SHP77 (cell line): ENCODE measurements around the gene INMT.
"Not testable (repeated sequence)": the region's sequence is repeated elsewhere in the genome, so short reads cannot be mapped to it uniquely, and the experiment has no call there.

Experiments
- DNase-seq, 2 experiments: peaks; one replicate each; lab custom pipeline; 2025; lab: John Stamatoyannopoulos, UW

The INMT gene

DNA sequence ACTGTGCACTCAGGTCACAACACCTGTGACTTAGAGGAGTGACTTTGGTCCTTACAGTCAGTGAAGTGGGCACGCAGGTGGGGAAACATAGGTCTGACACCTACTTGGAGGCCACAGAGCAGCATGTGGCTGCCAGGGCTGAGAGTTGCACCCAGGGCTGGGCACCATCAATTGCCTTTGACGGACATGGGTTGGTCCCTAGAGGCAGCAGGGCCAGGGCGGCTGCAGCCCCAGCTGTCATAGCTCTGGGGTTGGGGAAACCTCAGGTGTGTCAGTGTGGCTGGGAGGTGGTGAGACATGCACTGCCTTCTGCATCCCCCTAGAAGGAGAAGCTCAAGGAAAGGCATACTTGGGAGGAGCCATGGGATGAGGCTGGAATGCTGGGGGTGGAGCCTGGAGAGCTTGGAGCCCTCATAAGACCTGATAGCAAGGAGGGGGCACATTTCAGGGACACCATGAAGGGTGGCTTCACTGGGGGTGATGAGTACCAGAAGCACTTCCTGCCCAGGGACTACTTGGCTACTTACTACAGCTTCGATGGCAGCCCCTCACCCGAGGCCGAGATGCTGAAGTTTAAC, at the start of gene INMT:
Gene INMT, plus strand, starts transcription at position 440 of the 578 bp plus-strand sequence. Its CDS starts 16 bp downstream, at position 456.
- no peak for DNase-seq

DNA sequence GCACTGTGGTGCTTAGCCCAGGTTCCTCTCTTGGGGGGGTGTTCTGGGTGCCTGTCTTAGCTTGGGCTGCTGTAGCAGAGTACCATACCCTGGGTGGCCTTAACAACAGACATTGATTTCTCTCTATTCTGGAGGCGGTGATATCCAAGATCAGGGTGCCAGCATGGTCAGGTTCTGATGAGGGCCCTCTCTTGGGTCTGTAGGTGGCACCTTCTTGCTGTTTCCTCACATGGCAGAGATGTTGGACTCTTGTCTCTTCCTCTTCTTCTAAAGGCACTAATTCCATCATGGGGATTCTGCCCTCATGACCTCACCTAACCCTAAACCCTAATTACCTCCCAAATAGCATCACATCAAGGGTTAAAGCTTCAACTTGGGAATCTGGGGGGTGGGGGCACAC, 49.7 kb upstream of the INMT start:
- no peak for DNase-seq

DNA sequence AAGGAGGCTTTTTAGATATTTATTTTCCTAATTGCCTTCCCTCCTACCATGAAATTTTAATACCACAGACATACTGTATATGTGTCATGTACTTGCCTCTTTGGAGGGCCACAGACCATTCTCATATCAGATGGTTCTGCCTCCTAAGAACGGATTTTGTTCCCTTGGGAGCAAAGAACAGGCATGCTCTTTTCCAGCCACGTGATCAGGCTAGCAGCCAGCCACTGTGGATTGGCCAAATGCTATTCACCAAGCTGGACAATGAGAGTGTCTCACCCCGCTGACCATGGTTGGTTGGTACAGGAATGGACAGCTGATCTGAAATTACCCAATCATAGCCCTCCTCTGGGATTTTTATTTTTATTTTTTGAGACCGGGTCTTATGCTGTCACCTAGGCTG, 48.2 kb upstream of the INMT start:
- no peak for DNase-seq

DNA sequence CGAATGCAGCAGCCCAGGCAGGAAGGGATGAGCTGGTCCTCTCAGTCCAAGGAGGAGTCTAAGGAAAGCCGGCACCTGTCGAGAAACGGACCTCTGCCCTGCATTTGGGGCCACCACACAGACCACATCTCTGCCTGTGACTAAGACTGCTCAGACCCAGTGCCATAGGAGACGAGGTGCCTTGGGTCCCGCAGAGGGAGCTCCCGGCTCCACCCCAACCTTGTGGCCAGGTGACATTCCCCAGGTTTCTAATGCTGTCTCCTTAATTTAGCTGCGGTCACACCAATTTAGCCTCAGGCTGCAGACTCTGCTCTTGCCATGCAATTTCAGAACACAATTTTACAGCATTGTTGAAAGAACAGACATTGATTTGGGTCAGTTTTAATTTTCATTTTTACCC, 46.9 kb upstream of the INMT start:
- no peak for DNase-seq

DNA sequence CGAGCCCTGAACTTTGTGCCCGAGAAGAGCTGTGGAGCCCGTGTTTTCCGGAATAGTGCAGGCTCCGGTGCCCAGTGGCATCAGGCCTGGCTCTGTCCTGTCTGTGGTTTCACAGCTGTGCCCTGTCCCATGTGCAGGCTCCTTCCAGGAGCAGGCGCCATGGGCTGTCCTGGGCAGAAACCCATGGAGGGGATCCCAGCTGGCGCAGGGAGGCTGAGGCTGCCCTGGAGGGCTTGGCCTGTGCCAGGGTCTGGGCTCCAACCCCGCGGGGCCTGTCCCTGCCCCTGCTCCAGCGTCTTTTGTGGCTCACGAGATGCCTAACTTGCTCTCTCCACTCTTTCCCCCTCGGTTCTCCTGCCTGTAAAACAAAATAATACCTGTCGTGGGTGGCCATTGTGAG, 46.3 kb upstream of the INMT start:
- no peak for DNase-seq

DNA sequence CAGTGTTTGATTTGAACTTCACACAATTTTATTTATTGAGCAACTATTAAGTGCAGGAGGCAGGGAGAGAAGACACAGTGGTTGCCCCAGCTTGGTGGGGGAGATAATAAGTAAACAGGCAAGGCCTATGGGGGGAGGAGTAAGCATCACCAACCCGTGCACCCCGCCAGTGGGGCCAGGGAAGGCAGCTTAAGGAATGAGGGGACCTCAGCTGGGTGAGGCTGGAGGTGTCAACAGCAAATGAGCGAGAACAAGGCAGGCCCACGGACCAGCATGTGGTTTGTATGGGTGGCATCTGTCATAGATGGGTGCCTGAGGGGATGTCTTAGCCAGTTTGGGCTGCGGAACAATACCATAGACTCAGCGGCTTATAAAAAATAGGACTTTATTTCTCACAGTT, 45.6 kb upstream of the INMT start:
- no peak for DNase-seq

DNA sequence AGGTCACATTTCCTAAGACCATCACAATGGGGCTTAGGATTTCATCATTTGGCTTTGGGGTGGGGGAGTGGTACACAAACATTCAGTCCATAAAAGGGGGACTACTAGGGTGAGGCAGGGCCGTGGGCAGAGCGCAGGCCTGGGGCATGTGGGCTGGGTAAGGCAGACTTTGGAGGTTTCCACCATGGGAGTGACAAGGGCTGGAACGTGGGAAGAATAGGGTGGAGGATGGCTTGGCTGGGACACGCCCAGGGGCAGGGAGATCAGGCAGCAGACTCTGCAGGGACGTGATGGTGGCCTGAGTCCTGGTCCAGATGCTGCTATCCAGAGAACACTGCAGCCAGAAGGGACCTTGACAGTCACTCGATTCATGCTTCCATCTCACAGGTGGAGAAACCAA, 45.0 kb upstream of the INMT start:
- DNase-seq = no peak

DNA sequence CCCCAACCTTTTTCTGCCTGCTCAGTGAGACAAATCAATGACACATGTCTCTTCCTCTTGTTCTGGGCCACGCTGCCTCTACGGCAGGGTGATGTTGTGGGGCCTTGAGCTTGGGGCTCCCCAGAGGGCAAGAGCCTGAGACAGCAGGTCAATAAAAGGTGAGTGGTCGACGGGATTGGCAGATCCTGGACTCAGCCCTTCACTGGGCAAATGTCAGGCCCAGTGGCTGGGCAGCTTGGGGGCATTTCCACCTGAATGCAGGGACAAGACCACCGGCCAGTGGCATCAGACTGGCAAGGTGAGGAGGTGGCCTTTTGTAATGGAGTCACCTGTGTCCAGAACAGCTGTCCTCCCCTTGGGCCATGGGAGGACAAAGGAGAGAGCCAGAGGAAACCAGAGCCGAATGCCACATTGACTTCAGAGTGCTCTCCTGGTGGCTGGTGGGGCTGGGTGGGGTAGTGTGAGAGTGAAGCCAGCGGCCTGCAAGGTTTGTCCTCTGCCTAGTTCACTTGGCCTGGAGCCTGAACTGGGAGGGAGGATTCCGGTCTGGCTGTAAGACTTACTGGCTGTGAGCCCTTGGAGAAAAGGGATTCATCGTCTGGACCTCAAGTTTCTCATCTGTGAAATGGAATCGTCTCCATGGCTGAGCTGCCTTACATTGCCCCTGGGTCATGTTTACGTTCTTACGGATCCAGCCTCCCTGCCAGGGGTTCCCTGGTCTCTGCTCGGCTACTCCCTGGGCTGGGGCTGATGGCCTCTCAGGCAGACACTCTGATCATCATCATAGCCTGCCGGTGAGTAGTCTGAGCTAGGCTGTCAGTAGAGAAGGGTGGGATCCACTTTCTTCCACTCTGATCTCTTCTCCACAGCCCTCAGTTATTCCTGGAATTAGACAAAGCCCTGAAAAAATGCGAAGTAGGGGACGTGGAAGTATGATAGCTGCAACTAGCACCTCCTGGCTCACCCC, 44.3 kb upstream of the INMT start:
- DNase-seq = no peak

DNA sequence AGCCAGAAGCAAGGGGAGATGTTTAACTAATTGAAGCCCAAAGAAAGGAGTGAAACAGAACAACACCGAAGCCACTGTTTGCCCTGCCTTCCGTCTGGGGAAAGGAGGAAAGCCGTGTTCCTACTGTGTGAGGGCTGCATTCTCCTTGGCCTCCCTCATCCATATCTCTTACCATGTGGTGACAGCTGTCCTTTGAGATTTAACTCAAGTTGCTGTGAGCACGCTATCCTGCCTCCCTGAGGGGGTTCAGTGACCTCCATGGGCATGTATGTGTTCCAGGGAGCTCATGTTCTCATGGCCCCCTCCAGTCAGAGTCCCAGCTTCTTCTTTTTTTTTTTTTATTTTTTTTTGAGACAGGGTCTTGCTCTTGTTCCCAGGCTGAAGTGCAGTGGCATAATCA, 43.5 kb upstream of the INMT start:
- DNase-seq = no peak

DNA sequence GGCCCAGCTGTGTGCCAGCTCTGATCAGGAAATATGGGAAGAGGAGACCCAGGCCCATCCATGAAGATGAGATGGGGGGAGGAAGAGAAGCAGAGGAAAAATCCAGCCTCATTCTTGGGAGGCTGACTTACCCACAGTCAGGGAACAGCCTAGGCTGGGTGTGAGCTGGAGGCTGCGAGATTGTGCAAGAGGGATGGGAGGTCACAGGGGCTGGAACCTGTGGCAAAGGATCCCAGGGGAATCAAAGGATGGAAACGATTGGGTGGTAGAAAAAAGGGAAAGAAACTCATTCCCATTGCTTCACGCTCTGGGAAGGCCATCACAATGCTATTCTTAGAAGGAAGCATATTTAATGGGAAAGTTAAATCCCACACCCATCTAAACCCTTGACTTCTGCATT, 43.0 kb upstream of the INMT start:
- DNase-seq = no peak

DNA sequence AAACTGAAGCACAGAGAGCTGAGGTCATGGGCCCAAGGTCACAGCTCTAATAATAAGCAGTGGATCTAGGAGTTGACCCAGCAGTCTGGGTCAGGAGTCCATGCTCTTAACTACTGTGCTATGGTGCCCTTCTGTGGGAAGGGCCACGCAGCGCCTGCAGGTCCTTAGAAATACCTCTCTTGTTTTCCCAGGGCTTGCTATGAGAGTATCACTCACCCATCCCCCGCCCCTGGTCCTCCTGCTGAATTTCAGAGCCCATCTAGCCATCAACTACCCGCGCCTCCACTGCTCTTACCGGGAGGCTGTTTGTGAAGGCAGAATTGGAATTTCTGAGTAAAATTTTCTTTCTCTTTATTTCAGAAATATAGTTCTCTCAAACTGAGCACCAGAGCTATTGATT, 42.4 kb upstream of the INMT start:
- DNase-seq = no peak

DNA sequence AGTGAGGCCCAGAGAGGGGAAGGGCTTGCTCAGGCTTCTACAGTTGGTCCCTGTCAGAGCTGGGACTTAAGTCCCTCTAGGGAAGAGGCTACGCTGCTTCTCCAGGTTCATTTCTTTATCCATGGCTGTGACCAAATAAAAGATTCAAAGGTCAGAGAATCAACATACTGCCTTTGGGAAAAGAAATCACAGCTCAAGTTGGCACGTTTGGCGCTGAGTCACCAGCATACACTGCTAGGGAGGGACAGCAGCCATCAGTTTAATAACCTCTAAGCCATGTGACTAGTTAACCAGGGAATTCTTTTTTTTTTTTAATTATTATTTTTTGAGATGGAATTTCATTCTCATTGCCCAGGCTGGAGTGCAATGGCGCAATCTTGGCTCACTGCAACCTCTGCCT, 41.3 kb upstream of the INMT start:
- no peak for DNase-seq

DNA sequence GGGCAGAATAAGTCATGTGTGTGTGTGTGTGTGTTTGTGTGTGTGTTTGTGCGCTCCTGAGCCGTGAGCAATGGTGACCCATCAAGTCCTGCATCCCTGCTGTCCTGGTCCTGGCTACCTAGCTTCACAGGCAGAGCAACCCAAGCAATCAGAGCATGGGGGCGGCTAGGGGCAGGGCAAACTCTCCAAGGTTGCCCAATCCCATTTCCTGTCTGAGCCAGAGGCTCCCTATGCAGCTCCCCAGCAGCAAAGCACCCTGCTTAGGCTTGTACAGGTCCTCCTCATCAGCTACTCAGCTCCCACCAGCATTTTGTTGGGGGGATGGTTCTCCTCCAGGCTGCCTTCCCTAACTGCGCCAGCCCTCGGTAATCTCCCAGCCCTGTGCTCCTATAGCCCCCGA, 38.5 kb upstream of the INMT start:
- DNase-seq = no peak

DNA sequence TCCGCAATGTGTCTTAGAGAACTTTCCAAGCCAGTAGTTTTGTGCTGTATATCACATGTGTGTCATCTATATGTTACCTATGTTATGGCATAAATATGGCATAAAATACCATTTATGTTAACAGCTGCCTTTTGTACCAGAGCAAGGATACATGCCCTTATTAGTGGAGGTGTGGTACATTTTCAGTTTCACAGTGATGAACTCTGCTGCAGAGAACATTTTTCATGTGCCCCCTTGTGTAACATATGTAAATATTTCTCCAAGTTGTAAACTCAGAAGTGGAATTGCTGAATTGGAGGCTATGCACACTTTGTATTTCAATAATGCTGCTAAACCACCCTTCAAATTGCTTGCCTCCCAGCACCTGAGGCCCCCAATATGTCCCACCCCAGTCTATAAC, 37.8 kb upstream of the INMT start:
- no peak for DNase-seq

DNA sequence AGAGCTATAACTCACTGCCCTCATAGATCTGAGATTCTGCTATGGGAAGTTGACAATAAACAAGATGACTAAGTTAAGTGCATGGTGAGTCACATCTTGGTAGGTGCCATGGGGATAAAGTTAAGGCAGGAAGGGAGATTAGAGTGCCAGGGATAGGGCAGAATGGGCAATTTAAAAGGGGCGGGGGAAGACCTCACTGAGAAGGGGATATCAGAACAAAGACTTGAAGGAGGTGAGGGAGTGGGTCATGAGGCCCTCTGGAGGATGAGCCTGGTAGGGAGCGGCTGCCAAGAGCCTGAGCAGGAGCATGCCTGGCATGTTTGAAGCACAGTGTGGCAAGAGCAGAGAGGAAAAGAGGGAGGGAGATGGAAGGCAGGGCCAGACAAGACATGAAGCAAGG, 34.8 kb upstream of the INMT start:
- DNase-seq = peak in 1 of 2 experiments; percentile 4

DNA sequence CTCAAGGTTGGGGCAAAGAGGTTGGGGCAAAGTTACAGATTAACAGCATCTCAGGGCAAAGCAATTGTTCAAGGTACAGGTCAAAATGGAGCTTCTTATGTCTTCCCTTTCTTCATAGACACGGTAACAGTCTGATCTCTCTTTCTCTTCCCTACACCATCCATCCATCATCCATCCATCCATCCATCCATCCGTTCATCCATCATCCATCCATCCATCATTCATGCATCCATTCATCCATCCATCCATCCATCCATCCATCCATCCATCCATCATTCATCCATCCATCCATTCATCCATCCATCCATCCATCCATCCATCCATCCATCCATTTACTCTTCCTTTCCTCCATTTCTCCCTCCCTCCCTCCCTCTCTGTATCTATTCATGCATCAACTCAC, 32.5 kb upstream of the INMT start:
- not testable (repeated sequence) for DNase-seq

DNA sequence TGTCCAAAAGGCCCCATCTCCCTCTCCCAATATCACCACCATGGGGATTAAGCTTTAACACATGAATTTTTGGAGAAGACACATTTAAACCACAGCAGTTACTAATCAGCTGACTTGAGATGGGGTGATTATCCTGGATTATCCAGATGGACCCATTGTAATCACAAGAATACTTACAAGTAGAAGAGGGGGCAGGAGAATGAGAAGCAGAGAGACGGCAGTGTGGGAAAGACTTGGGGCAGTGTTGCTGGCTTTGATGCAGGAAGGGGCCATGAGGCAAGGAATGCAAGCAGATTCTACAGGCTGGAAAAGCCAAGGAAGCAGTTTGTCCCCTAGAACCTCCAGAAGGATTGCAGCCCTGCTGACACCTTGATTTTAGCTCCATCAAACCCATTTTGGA, 30.7 kb upstream of the INMT start:
- no peak for DNase-seq

DNA sequence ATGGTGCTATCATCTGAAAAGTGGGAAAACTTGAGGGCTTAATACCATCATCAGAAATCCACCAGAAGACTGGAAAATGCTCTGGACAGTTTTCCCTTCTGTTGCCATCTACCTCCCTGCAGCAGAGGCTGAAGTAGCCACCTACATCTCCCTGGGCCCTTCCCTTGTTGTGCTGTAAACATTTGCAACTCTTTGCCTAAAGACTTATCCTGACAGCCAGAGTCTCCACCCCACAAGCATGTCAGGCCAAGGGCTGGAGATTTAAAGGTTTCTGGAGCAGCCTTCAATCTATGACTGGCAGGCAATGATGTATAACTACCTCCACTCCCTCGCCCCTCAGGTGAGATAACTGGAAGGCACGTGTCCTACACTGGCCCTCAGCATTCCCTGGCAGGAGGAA, 29.7 kb upstream of the INMT start:
- no peak for DNase-seq

DNA sequence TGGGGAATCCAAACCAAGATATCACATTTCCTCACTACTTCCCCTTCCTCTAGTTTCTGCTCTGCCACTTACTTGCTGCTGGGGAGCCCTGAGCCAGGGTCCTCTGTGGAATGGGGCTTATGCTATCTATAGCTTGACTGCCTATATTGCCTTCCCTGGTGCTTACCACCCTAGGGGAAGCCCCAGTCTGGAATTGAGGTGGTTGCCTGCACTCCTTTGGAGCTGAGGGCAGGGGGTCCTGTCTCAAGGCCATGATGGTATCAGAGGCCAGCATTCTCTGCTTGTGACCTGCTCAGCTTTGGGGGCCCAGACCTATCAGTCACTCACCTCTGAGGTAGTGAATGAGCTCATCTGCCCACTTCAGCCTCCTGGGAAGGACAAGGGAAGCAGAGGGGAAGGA, 29.3 kb upstream of the INMT start:
- DNase-seq = no peak

DNA sequence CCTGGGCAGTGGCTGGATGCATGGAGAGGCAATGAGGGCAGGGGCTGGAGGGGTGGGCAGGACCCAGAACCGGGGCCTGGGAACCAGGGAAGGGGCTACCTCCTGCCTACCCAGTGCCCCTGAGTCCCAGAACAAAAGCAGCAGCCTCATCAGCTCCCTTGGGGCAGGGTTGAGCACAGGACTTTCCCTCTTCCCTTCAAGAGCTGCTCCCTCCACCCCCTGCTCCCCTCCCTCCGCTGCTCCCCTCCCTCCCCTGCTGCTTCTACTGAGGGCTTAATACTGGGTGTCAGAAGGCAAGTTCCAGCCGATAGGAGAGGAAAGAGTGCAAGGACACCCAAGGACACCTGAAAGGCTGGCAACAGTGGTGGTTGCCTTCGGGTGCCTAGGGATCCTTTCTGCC, 28.2 kb upstream of the INMT start:
- DNase-seq = no peak

DNA sequence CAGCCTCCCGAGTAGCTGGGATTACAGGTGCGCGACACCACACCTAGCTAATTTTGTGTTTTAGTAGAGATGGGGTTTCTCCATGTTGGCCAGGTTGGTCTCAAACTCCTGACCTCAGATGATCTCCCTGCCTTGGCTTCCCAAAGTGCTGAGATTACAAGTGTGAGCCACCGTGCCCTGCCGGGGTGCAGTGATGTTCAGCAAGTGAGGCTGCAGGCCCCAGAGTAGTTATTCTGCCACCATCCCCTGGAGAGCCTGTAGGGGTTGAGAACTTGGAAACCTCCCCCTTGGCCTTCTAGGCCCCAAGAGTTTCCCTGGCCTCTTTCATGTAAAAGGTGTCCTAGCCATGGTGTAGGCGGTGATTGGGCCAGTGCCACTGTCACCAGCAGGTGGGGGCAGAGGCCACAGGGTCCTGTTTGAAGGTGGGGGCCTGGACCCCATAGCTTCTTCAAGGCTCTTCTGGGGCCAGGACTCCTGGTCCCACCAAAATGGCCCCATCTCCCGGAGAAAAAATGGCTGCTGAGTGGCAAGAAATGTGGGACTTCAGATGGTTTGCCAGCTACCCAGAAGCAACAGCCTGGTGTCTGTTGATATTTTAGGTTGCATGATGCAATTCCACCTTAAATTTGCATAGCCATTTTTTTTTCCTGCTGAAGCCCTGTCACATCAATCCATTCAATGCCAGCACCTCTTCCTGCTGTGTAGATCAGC, 25.5 kb upstream of the INMT start:
- no peak for DNase-seq

DNA sequence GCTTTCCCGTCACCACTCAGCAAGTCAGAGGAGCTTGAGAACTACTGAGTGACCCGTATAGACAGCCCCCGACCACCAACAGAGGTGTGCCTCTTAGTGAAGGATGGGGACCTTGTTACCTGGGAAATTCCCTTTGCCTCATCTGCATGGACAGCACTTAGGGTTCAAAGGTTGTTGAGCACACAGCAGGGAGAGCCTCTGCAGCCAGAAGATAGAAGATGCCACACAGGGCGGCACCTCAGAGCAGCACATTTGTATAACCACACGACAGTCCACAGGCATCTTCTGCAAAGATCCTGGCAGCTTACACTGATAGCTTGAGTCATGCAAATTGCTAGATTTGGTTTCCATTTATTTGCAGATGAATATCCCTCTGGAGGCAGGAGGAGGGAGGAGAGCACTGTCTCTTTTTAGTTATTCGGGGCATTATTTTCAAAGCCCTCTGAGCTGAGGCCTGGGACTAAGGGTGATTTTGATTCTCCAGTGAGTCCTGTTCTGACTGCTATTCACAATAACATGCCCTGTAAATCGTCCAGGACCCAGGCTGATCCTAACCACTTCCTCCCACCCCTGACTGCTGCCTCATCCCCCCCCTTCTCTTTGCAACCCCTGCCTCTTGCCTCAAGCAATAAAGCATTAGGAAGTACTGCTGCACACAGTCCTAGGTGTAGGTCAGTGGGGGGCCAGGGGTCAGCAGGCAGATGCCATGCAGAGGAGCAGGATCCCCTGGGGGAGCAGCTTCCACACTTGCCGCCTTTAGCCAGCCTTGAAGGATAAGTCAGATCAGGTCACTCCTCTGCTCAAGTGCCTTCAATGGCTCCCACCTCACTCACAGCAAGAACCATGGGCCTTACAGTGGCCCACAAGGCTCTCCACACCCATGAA, 24.6 kb upstream of the INMT start:
- DNase-seq = no peak
